ENCODE measurements around the gene CD1C. TPM values are rescaled to one million over a fixed set of nuclear protein-coding genes. Genes with fewer than 3 reads are reported as not detected.
"Not testable (repeated sequence)": the region's sequence is repeated elsewhere in the genome, so short reads cannot be mapped to it uniquely, and the experiment has no call there.

The CD1C gene
- under 1 TPM; 0.19 to 0.37 TPM for total RNA-seq

DNA sequence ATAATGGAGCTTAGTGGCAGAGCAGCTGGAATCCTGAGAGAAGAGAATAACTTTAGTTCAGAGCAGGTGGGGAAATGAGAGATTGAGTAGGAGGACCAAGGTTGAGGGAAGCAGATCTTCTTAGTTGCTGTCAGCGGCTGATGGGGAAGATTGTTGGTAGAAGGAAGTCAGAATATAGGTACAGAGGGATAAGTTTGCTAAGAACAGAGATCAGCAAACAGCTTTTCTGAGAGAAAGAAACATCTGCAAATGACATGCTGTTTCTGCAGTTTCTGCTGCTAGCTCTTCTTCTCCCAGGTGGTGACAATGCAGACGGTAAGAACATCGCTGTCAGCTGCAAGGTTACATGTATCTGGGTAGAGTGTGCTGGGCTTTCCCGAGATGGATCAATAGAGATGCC lies at the start of gene CD1C:
CD1C (plus strand) TSS at position 113 of the 400 bp plus-strand sequence; CDS start at position 255, 142 bp downstream.
- Mint-ChIP-seq H3K4me3 (no peak within 1 kb of the TSS), H3K27me3 (ENCODE audit: low read depth) (peaks cover 21% of the 10 kb centered on the region), H3K27ac (no peak within 1 kb of the TSS), H3K9me3 (no peaks in the 10 kb centered on the region), H3K36me3 (ENCODE audit: low read depth) (no peaks in the 10 kb centered on the region), H3K4me1 (ENCODE audit: low read depth) (peaks cover 10% of the 10 kb centered on the region)
- CTCF ChIA-PET, result no interaction called here
- DNase-seq, result no peak
- intact Hi-C loops (cut with micrococcal nuclease), result no loop called here

DNA sequence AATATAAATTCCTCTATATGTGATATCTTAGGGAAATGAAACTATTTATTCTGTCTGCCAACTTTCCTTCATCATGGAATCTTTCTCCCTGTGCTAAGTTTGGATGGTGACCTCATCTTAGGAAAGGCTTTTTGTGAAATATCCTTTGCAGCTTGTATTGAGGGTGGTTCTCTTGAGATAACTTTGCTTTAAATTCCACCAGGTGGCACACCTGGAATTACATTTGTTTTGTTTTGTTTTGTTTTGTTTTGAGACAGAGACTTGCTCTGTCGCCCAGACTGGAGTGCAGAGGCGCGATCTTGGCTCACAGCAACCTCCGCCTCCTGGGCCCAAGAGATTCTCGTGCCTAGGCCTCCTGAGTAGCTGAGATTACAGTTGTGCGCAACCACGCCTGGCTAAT lies 43.1 kb upstream of the CD1C start:
- intact Hi-C loops (cut with micrococcal nuclease), result loop anchor here (2.0 to 5.0 kb wide), 3 partner anchors 86 to 826 kb away; partner anchors contain the start of gene CD1B
- CTCF ChIA-PET, result no interaction called here
- H3K4me3 Mint-ChIP-seq, result no peak overlapping the region
- no peaks in the 10 kb centered on the region for H3K9me3 Mint-ChIP-seq
- H3K27ac Mint-ChIP-seq, result no peak overlapping the region
- peak; percentile 5 for DNase-seq
- no peaks in the 10 kb centered on the region for H3K36me3 Mint-ChIP-seq (ENCODE audit: low read depth)
- H3K4me1 Mint-ChIP-seq (ENCODE audit: low read depth), result peaks cover 19% of the 10 kb centered on the region
- H3K27me3 Mint-ChIP-seq (ENCODE audit: low read depth), result peaks cover 45% of the 10 kb centered on the region

DNA sequence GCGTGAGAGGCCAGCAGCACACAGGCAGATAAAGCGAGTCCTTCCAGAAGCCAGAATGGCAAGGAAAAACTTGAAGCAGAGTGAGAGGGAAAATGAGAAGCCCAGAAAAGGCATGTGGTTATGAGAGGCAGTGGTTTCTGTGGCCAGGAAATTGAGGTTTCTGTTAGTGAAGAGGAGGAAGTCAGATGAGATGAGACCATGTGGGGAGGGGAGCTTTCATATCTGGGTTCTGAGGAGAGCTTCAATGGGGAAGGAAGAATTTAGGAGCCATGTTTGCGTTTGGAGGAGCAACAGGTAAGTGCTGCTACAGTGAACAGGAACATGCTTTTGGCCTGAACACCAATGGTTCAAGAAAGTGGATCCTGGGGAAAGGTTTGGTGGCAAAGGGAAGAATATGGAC lies 41.6 kb upstream of the CD1C start:
- no peak overlapping the region for H3K4me3 Mint-ChIP-seq
- DNase-seq, result peak; percentile 55
- H3K27me3 Mint-ChIP-seq (ENCODE audit: low read depth), result peaks cover 45% of the 10 kb centered on the region
- no peak overlapping the region for H3K27ac Mint-ChIP-seq
- intact Hi-C loops (cut with micrococcal nuclease), result loop anchor here (5.0 kb wide), 2 partner anchors 84 to 824 kb away; partner anchors contain the start of gene CD1B
- H3K36me3 Mint-ChIP-seq (ENCODE audit: low read depth), result no peaks in the 10 kb centered on the region
- CTCF ChIA-PET, result interaction anchor here (1.1 kb wide), 1 partner anchor 82 kb away, joined by 5 read pairs; no protein-coding TSS in a partner anchor
- H3K9me3 Mint-ChIP-seq, result no peaks in the 10 kb centered on the region
- peaks cover 19% of the 10 kb centered on the region for H3K4me1 Mint-ChIP-seq (ENCODE audit: low read depth)

DNA sequence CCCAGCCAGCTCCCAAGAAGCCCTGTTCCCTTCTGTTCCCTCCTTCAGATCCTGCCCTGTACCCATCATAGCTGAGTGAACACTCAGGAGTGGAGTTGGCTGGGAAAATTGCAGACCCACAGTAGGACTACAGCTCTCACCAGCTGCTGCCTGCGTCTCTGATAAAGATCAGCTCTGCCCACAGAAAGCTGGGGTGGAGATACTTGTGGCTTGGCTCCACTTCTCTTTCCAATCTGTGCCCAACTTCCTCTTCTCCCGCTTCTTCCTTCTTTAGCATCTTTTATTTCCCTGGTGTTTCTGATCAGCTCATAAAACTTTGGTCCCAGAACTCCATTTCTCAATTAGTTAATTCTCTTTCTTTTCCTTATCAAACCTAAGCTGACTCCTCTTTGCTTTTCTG lies 41.0 kb upstream of the CD1C start:
- H3K27me3 Mint-ChIP-seq (ENCODE audit: low read depth), result peaks cover 44% of the 10 kb centered on the region

DNA sequence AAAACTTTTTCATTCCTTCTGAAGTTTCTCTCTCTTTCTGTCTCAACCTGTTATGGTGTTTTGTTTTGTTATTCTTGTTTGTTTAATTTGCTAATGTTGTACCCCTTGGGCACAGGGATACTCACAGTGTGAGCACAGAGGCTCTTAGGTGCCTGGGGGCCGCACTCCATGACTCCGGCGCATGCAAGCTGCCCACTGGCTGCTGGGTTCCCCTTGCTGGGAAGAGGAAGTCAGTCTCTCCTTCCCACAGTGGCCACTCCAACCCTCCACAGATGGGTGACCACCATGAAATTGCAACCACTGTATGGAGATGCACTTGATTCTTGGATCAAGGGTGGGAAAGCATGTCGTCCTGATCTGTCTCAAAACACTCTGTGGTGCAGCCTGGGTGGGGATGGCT lies 40.1 kb upstream of the CD1C start:
- DNase-seq, result no peak
- H3K4me1 Mint-ChIP-seq (ENCODE audit: low read depth), result peaks cover 19% of the 10 kb centered on the region
- CTCF ChIA-PET, result no interaction called here
- H3K27me3 Mint-ChIP-seq (ENCODE audit: low read depth), result peaks cover 38% of the 10 kb centered on the region
- no peak overlapping the region for H3K4me3 Mint-ChIP-seq
- H3K36me3 Mint-ChIP-seq (ENCODE audit: low read depth), result no peaks in the 10 kb centered on the region
- no peak overlapping the region for H3K27ac Mint-ChIP-seq
- intact Hi-C loops (cut with micrococcal nuclease), result loop anchor here (5.0 kb wide), 2 partner anchors 83 to 823 kb away; partner anchors contain the start of gene CD1B
- H3K9me3 Mint-ChIP-seq, result no peaks in the 10 kb centered on the region

More for the DNA sequence above, 41.0 kb upstream of the CD1C start:
- intact Hi-C loops (cut with micrococcal nuclease), result loop anchor here (5.0 kb wide), 2 partner anchors 84 to 824 kb away; partner anchors contain the start of gene CD1B
- no peaks in the 10 kb centered on the region for H3K9me3 Mint-ChIP-seq
- peaks cover 19% of the 10 kb centered on the region for H3K4me1 Mint-ChIP-seq (ENCODE audit: low read depth)
- H3K27ac Mint-ChIP-seq, result no peak overlapping the region
- no peak for DNase-seq
- H3K36me3 Mint-ChIP-seq (ENCODE audit: low read depth), result no peaks in the 10 kb centered on the region
- no peak overlapping the region for H3K4me3 Mint-ChIP-seq
- CTCF ChIA-PET, result no interaction called here

DNA sequence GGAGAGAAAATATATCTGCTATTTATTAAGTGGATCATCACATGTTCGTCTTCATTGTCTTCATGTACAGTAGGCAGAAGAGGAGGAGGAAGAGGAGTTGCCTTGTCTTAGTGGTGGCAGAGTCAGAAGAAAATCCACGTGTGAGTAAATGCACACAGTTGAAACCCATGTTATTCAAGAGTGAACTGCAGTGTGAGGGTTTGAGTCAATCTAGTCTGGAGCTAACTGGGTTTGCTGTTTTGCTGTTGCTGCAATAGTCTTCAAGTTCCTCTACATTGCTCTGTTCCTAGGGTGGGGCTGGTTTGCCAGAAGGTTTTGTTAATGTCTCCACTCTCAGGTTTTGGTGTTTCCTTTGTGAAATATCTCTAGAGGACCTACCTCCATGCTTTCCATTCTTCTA lies 38.6 kb upstream of the CD1C start:
- no peaks in the 10 kb centered on the region for H3K9me3 Mint-ChIP-seq
- peaks cover 30% of the 10 kb centered on the region for H3K27me3 Mint-ChIP-seq (ENCODE audit: low read depth)
- peaks cover 19% of the 10 kb centered on the region for H3K4me1 Mint-ChIP-seq (ENCODE audit: low read depth)
- DNase-seq, result no peak
- CTCF ChIA-PET, result no interaction called here
- intact Hi-C loops (cut with micrococcal nuclease), result no loop called here
- no peak overlapping the region for H3K4me3 Mint-ChIP-seq
- H3K27ac Mint-ChIP-seq, result no peak overlapping the region
- H3K36me3 Mint-ChIP-seq (ENCODE audit: low read depth), result no peaks in the 10 kb centered on the region

DNA sequence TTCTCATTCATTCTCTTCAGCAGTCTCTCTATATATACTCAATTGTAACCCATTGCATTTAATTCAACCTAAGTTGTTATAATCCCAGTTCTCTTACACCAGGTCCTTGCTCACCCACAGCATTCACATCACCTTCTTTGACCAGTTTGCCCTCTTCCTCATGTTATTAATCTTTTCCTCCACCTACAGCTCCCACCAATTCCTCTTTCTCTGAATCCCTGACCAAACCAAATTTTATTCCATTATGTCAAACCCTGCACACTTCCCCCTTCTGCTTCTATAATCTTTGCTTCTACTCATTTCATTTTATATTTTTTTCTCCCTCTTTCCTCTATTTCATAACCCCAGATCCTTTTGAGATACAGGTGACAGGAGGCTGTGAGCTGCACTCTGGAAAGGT lies 34.1 kb upstream of the CD1C start:
- Mint-ChIP-seq H3K36me3 (ENCODE audit: low read depth) (no peaks in the 10 kb centered on the region), H3K9me3 (no peaks in the 10 kb centered on the region), H3K4me1 (ENCODE audit: low read depth) (no peaks in the 10 kb centered on the region), H3K27me3 (ENCODE audit: low read depth) (peaks cover 32% of the 10 kb centered on the region), H3K27ac (no peak overlapping the region), H3K4me3 (no peak overlapping the region)
- CTCF ChIA-PET, result interaction anchor here (0.5 kb wide), 1 partner anchor 1240 kb away, joined by 4 read pairs; no protein-coding TSS in a partner anchor
- intact Hi-C loops (cut with micrococcal nuclease), result no loop called here
- no peak for DNase-seq

DNA sequence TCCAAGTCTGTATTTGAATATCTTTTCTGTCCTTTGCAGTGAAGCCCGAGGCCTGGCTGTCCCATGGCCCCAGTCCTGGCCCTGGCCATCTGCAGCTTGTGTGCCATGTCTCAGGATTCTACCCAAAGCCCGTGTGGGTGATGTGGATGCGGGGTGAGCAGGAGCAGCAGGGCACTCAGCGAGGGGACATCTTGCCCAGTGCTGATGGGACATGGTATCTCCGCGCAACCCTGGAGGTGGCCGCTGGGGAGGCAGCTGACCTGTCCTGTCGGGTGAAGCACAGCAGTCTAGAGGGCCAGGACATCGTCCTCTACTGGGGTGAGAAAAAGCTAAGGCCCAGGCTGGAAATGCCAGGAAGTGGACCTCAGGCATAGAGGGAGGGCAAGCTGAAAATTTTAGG lies 33.0 kb upstream of the CD1C start:
- H3K27me3 Mint-ChIP-seq (ENCODE audit: low read depth), result peaks cover 28% of the 10 kb centered on the region
- DNase-seq; intact Hi-C loops (cut with micrococcal nuclease); CTCF ChIA-PET; H3K27ac Mint-ChIP-seq; H3K9me3 Mint-ChIP-seq; H3K4me1 Mint-ChIP-seq (ENCODE audit: low read depth); H3K36me3 Mint-ChIP-seq (ENCODE audit: low read depth); H3K4me3 Mint-ChIP-seq: not testable (repeated sequence)

DNA sequence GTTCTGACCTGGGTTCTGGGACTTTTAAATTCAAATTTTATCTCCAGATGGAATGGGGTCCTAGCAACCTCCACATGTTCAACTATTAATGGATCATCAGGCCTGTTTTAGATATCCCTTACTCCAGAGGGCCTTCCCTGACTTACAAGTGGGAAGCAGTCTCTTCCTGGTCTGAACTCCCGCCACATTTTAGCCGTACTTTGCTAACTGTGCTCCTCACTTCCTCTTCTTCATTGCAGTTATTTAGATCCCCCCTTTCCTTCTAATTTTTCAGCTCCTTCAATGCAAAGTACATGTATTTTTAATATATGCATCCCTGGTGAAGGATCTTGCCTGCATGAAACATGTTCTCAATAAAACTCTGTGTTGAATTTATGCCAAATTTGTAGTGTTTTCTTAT lies 31.8 kb upstream of the CD1C start:
- peaks cover 32% of the 10 kb centered on the region for H3K27me3 Mint-ChIP-seq (ENCODE audit: low read depth)
- CTCF ChIA-PET, result no interaction called here
- H3K4me3 Mint-ChIP-seq, result no peak overlapping the region
- no peak overlapping the region for H3K27ac Mint-ChIP-seq
- H3K4me1 Mint-ChIP-seq (ENCODE audit: low read depth), result no peaks in the 10 kb centered on the region
- no peaks in the 10 kb centered on the region for H3K36me3 Mint-ChIP-seq (ENCODE audit: low read depth)
- DNase-seq, result no peak
- intact Hi-C loops (cut with micrococcal nuclease), result no loop called here
- no peaks in the 10 kb centered on the region for H3K9me3 Mint-ChIP-seq

DNA sequence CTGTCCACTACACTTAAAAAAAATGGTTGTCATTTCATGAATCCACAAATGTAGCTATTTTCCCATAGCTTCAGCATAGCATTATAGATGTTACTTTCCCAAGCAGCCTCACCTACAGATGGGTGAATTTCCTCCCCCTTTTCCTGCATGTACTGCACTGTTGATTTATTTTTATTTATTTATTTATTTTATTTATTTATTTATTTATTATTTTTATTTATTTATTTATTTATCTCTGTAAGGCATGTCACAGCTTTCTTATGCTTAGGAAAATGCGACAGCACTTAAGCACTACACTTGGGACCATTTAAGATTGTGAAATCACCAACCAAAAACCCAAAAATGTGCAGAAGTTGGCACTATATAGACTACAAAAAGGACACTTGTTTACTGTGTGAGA lies 30.6 kb upstream of the CD1C start:
- CTCF ChIA-PET, result no interaction called here
- no peak overlapping the region for H3K27ac Mint-ChIP-seq
- H3K9me3 Mint-ChIP-seq, result no peaks in the 10 kb centered on the region
- H3K36me3 Mint-ChIP-seq (ENCODE audit: low read depth), result no peaks in the 10 kb centered on the region
- peaks cover 32% of the 10 kb centered on the region for H3K27me3 Mint-ChIP-seq (ENCODE audit: low read depth)
- no peak overlapping the region for H3K4me3 Mint-ChIP-seq
- intact Hi-C loops (cut with micrococcal nuclease), result no loop called here
- no peak for DNase-seq
- no peaks in the 10 kb centered on the region for H3K4me1 Mint-ChIP-seq (ENCODE audit: low read depth)

DNA sequence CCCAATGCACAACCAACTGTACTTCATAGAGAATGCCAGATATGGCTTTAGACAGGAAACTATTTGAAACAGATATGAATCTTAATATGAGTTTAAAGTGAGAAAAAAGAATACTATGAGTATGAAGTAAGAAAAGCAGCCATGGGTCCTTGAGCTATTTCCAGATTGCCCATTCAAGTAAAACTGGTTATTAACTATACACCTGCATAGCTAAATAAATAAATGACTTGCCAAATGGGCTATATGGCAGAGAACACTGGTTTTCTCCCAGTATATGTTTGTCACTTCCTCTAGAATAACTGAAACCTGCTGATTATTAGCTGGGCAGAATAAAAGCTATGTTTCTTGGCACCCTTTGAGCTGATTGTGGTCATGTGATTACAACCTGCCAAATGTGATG lies 17.0 kb upstream of the CD1C start:
- H3K36me3 Mint-ChIP-seq (ENCODE audit: low read depth), result no peaks in the 10 kb centered on the region
- no peak overlapping the region for H3K27ac Mint-ChIP-seq
- no peaks in the 10 kb centered on the region for H3K4me1 Mint-ChIP-seq (ENCODE audit: low read depth)
- intact Hi-C loops (cut with micrococcal nuclease), result no loop called here
- no peak for DNase-seq
- peaks cover 5% of the 10 kb centered on the region for H3K27me3 Mint-ChIP-seq (ENCODE audit: low read depth)
- CTCF ChIA-PET, result no interaction called here
- peaks cover under 1% of the 10 kb centered on the region for H3K9me3 Mint-ChIP-seq
- H3K4me3 Mint-ChIP-seq, result no peak overlapping the region

DNA sequence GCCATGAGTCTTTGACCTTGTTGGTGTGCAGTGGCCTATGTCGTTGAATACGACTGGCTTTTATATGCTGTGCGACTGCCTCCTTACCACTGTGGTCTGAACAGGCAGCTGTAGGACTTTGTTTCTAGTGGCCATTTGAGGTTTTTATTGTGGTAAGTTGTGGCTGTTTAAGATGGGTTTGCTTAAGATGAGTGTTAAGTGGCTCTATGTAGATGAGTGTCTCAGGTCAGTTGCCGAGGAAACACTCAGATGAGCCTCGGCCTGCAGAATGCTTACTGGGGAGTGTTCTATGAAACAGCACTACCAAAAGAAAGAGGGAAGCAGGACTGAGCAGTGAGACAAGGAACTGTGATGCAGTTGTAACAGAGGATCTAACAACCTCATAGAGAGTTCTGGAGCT lies 14.9 kb upstream of the CD1C start:
- no peak overlapping the region for H3K4me3 Mint-ChIP-seq
- DNase-seq, result no peak
- H3K27me3 Mint-ChIP-seq (ENCODE audit: low read depth), result no peaks in the 10 kb centered on the region
- no peaks in the 10 kb centered on the region for H3K4me1 Mint-ChIP-seq (ENCODE audit: low read depth)
- H3K27ac Mint-ChIP-seq, result no peak overlapping the region
- intact Hi-C loops (cut with micrococcal nuclease), result no loop called here
- CTCF ChIA-PET, result no interaction called here
- no peaks in the 10 kb centered on the region for H3K36me3 Mint-ChIP-seq (ENCODE audit: low read depth)
- peaks cover 2% of the 10 kb centered on the region for H3K9me3 Mint-ChIP-seq

DNA sequence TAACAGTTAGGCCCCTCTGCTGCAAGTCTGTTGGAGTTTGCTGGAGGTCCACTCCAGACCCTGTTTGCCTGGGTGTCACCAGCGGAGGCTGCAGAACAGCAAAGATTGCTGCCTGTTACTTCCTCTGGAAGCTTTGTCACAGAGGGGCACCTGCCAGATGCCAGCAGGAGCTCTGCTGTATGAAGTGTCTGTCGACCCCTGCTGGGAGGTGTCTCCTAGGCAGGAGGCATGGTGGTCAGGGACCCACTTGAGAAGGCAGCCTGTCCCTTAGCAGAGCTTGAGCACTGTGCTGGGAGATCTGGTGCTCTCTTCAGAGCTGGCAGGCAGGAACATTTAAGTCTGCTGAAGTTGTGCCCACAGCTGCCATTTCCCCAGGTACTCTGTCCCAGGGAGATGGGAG lies 7.3 kb upstream of the CD1C start:
- peaks cover 11% of the 10 kb centered on the region for H3K9me3 Mint-ChIP-seq
- DNase-seq; H3K4me1 Mint-ChIP-seq (ENCODE audit: low read depth); H3K4me3 Mint-ChIP-seq; intact Hi-C loops (cut with micrococcal nuclease); H3K36me3 Mint-ChIP-seq (ENCODE audit: low read depth); CTCF ChIA-PET; H3K27ac Mint-ChIP-seq: not testable (repeated sequence)
- H3K27me3 Mint-ChIP-seq (ENCODE audit: low read depth), result peaks cover 33% of the 10 kb centered on the region

Measured in activated naive CD4-positive, alpha-beta T cell treated with anti-CD3 and anti-CD28 coated beads for 36 hours (primary cell).